Activated CD4-positive, alpha-beta T cell treated with anti-CD3 and anti-CD28 coated beads, Interleukin-2, amount 50 U/mL, for 4 hours (primary cell): ENCODE data around the gene AHCYL2.
"Not testable (repeated sequence)": the region's sequence is repeated elsewhere in the genome, so short reads cannot be mapped to it uniquely, and the experiment has no call there.

Experiments used
- DNase-seq, 2 experiments: peaks; one replicate each; pipeline ENCODE4 v3.0.0-alpha.2; 2020

AHCYL2 gene

DNA sequence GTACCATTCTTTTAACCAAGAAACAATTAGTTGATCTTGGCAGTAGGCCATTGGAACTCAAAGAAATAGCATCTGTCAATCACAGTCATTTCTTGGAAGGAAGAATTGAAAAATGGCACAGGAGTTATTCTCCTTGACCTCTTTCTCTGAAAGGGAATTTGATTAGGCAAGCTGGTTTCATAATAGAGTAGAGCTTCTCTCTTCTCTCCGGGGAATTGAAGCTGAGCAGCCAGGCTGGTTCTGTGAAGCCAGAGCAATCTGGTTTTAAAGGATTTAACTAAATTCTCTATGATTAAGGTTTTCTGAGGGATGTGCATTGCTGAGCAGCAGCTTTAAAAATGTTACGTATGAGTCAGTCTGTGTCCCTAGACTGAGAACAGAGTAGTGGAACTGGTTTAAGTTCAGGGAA lies 70.2 kb downstream of the AHCYL2 start:
- no peak for DNase-seq

- DNase-seq, result peak; percentile 39 to 55
These were observed 73.6 kb downstream of the AHCYL2 start for GRCh38 chr7:129298268-129298893.

GRCh38 chr7:129299889-129300288 lies 75.1 kb downstream of the AHCYL2 start:
- no peak for DNase-seq

DNA sequence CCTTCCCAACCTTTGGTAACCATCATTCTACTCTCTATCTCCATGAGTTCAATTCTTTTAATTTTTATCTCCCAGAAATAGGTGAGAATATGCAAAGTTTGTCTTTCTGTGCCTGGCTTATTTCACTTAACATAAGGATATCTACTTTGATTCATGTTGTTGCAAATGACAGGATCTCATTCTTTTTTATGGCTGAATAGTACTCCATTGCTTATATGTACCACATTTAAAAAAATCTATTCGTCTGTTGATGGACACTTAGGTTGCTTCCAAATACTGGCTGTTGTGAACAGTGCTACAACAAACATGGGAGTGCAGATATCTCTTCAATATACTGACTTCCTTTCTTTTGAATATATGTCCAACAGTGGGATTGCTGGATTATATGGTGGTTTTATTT lies 75.5 kb downstream of the AHCYL2 start:
- not testable (repeated sequence) for DNase-seq

- DNase-seq, result no peak
These were observed 82.8 kb downstream of the AHCYL2 start for GRCh38 chr7:129307592-129307991.

DNA sequence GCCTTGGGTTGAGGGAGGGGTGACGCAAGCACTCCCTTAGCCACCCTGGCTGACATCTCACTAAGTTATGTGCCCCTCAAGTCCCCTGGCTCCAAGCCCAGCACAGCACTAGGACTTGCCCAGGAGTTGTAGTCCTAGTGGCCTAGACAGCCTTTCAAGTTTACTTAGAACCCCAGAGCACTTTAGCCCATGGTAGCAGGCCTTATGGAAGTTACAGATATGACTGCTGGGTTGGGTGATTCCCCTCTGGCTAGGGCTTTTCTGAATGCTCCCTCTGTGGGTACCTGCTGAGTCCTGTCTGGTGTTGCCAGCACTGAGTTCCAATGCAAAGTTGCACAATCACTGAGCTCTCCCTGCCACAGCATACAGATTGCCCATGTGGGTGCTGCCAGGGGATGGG lies 83.2 kb downstream of the AHCYL2 start:
- no peak for DNase-seq

DNA sequence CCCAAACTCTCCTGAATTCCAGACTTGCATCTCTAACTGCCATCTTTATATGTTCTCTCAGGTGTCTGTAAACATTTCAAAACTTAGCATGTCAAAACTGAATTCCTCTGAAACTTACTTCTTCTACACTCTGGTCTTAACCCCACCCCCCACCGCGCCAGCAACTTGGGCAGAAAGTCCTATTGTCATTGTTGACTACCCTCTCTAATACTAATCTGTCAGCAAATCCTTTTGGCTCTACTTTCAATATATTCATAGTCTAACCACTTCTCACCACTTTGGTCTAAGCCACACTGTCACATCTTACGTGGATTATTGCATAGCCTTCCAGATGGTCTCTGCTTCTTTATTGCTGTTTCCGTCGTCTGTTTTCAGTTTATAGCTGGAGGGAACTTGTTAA lies 86.6 kb downstream of the AHCYL2 start:
- DNase-seq, result no peak

DNA sequence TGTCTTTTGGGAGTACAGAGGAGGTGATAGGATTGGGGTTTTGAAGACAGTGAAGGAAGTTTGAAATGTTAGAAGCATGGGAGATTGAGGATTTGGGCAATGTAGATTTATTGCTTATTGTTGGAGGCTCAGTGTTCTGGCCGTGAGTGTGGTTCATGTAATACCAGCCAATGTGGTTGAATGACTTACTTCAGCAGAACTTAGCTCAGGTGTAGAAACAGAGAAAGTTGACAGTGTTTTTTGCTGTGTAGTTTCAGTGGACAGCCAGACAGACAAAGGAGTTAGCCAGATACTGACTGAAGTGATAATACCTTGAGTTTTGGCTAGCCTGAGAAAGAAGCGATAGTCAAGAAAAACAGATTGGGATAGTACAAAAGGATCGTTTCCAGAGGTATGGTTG lies 88.5 kb downstream of the AHCYL2 start:
- no peak for DNase-seq

DNA sequence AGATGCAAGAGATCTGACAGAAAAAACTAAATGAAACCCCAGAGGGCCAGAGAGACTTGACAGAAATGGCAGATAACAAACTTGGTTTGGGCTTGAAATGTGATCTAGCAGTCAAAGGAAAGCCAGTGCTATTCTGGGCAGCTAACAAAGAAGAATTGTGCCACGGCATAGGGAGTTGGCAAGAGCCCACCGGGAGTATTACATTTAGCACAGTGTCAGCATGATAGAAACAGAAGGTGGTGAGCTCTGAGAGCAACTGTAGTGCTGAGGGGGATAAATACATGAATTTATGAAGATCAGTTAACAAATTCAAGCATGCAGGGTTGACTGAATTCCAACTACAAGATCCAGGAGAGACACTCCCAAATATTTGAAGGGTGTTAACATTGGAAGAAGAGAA lies 91.1 kb downstream of the AHCYL2 start:
- no peak for DNase-seq

- no peak for DNase-seq
These were observed 92.6 kb downstream of the AHCYL2 start for GRCh38 chr7:129317450-129317849.

DNA sequence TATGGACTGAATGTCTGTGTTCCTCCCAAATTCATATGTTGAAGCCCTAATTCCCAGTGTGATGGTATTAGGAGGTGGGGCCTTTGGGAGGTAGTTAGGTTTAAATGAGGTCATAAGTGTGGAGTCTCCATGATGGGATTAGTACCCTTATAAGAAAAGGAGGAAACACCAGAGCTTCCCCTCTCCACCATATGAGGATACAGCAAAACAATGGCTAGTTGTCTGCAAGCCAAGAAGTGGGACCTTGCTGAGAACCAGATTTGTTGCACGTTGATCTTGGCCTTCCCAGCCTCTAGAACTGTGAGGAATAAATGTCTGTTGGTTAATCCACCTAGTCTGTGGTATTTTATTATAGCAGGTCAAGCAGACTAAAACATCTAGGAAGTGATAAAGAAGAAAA lies 102.2 kb downstream of the AHCYL2 start:
- DNase-seq, result no peak

- no peak for DNase-seq
These were observed 107.6 kb downstream of the AHCYL2 start for GRCh38 chr7:129332254-129333035.

GRCh38 chr7:129334473-129334872 lies 109.6 kb downstream of the AHCYL2 start:
- no peak for DNase-seq

- DNase-seq, result no peak
These were observed 113.6 kb downstream of the AHCYL2 start for GRCh38 chr7:129338450-129338849.

DNA sequence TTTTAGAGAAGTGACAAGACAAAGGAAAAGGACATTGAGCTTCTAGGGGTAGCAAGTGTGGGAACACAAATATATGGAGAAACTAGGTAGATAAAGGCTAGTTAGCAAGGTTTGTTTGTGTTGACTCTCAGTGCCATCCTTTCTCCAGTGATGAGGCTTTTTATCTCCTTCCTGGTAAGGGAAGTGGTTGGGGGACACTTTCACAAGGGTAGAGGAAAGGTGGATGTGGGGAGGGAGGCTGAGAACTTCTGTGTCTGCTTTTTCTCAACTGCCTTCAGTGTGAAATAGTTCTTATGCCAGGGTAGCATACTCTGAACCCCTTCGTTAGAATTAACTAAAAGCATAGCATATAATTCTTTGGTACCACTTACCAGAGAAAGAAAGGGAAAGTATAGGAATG lies 116.4 kb downstream of the AHCYL2 start:
- no peak for DNase-seq

- no peak for DNase-seq
These were observed 117.3 kb downstream of the AHCYL2 start for GRCh38 chr7:129341816-129342806.

GRCh38 chr7:129343099-129343700 lies 118.4 kb downstream of the AHCYL2 start:
- no peak for DNase-seq

DNA sequence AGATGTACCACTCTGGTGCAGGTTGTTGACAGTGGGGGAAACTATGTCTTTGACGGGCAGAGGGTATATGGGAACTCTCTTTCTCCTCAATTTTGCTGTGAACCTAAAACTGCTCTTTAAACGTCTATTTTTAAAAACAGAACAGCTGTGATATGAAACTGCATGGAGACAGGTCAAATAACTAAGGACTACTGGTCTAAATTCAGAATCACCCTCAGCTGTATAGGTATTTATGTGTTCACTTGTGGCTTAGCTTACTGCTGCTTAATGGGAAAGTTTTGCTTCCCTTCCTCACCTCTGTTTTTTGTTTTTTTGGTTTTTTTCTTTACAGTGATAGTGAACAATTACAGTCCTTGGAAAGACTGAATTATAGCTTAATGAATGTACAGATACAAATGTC lies 122.5 kb downstream of the AHCYL2 start:
- DNase-seq, result no peak

DNA sequence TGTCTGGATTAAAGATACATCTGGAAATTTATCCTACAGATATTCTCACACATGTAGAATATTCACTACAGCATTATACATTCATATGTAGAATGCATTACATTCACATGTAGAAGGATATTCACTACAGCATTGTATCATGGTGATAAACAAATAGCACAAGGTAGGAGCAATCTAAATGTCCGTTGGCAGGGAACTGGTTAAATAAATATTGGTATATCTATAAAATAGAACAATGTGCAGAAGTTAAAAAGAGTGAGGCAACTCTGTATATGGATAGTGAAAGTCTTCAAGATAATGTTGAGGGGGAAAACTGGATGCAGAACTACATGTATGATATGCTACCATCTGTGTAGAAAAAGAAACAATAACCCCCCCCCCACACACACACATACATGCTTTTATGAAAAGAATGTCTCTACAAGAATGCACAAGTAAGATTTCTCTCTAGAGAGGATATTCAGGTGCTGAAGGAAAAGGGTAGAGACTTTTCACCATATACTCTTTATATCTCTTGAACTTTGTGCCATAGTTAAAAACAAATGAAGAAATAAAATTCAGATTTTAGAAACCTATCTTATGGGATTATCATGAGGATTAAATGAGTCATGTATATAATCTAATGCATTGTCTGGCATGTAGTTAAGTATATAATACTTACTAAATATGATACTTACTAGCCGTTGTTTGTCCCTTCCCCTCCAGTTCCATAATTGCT lies 123.4 kb downstream of the AHCYL2 start:
- no peak for DNase-seq

DNA sequence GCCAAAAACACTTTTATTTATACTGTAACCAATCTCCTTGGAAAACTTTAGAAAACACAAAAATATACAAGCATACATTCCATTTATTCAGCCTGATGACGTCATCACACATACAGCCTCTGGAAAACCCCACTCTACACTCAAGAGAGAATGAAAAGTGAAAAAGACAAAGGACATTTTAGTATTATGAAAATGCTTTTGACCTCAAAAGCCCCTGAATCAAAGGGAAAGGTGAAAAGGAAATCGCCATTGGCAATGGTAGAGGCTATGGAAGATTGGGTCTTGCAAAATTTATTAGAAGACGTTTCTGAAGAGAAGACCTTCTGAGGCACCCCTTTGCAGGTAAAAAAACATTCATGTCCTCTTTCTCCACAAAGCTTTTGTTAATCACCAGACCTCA lies 126.5 kb downstream of the AHCYL2 start:
- DNase-seq, result no peak

GRCh38 chr7:129353104-129353503 lies 128.3 kb downstream of the AHCYL2 start:
- DNase-seq, result not testable (repeated sequence)

- no peak for DNase-seq
These were observed 129.8 kb downstream of the AHCYL2 start for GRCh38 chr7:129354428-129355157.
